HG03432 (cell line): ENCODE data around the gene MTFR1L.

ENCODE experiments used
- ATAC-seq: cut with Tn5 transposase; IDR thresholded peaks from one replicate; pipeline ENCODE4 v1.9.1; 2021; ENCODE audit warnings: mild to moderate bottlenecking, moderate library complexity; ENCODE audit not compliant: unreplicated experiment

Gene MTFR1L

GRCh38 chr1:25819491-25820246 is at the start of gene MTFR1L:
MTFR1L (plus strand) TSS chr1:25819954; CDS start chr1:25823105, 3,151 bp downstream.
- ATAC-seq = peak; percentile 84

DNA sequence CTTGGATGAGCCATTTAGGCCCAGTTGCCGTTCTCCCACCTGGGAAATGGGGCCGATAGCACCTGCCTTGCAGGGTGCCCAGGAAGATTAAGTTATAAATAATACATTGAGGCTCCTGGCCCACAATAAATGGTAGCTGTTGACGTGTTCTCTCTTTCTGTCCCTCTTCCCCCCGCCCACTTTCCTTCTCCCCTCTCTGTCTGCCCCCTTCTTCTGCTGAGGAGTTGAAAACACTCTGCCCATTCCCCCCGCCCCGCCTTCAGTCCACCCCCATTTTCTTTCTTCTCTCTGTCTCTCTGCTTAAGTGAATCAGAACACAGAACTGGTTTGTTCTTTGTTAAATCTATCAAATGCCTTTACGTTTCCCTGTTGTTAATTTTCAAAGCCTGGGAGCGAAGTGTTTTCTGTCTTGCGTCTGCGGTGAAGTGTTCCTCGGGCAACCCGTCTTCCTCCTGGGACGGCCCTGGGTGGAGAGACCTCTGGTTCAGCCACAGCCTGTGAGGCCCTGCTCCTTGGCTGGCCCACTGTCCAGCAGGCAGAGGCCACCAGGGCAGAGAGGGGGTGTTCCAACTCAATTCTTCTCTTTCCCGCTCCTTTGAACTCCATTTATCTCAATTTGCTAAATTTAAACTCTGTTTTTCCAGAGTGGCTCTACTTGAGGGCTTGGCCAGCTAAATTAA is 49.1 kb upstream of the MTFR1L start:
- ATAC-seq = no peak

DNA sequence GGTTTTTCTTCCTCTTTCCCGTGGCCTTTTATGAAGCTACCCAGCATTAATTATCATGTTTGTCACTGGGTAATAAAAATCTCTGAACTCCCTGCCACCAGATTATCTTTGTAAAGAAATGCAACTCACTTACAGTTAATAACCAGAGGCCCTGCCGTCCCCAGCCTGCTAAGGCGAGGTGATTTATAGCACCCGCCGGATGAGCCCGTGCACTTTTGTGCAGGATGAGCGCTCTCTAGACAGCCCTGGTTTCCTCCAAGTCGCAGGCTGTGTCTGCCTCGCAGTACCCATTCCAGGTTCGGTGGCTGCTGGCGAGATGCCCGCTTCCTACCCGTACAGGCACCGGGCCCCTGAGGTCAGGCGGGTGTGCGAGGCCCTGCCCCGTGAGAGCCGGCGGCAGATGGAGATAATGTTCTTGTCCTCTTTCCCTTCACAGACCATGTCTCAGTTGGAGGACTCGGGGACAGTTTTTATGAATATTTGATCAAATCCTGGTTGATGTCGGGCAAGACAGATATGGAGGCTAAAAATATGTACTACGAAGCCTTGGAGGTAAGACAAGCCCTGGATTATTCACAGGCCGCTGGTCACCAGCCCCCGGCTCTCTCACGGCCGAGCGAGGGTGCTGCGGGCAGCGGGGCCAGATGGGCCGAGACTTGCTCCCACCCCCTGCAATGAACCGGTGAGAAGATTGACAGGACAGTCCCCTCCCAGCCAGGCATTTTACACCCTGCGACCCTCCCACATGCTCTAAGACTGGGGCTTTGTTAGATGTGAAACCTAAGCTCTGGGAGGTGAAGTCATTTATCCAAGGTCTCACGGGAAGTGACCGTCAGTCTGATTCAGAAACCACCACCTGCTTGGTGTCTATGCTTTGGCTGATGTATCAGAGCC is 48.3 kb upstream of the MTFR1L start:
- no peak for ATAC-seq

DNA sequence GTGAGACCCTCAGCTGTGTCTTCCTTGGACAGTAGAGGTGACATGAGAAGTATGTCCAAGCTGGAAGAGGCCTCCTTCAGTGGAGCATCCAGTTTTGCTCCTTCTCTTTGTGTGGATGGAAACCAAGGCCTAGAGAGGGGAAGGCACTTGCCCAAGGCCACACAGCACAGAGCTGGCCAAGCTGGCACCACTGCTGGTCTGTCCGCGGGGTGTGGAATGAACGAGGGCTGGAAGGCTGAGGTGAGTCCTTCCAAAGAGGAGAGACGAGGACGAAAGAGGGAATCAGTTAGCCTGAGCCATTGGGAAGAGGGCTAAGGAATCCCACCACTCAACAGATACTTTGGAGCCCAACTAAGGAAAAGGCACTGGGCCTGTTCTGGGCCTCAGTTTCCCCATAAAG is 47.6 kb upstream of the MTFR1L start:
- ATAC-seq = no peak

GRCh38 chr1:25772692-25773245 is 47.0 kb upstream of the MTFR1L start:
- ATAC-seq = no peak

- no peak for ATAC-seq
Measured at GRCh38 chr1:25773441-25774125, 46.2 kb upstream of the MTFR1L start.

DNA sequence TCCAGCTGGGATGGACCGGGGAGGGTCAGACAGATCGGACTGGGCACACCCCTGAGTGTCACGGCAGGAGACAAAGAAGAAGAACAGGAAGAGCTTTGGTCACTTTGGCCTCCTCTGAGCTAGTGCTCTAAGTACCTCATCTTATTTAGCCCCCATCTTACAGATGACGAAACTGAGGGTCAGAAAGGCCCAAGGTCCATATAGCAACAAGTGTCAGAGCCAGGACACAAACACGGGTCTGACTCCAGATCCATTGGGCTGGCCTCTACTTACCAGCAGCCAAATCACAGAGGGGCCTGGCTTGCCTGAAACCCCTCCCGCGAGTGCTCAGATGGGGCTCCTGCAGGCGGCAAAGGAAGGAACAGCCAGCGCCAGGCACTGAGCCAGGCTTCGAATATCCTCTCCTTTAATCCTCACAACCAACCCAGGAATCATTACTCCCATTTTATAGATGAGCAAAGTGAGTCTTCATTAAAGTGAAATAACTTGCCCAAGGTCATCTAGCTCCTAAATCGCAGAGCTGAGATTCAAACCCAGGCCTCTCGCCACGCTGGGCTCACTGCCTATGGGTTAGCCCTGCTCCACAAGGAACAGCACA is 45.4 kb upstream of the MTFR1L start:
- no peak for ATAC-seq

DNA sequence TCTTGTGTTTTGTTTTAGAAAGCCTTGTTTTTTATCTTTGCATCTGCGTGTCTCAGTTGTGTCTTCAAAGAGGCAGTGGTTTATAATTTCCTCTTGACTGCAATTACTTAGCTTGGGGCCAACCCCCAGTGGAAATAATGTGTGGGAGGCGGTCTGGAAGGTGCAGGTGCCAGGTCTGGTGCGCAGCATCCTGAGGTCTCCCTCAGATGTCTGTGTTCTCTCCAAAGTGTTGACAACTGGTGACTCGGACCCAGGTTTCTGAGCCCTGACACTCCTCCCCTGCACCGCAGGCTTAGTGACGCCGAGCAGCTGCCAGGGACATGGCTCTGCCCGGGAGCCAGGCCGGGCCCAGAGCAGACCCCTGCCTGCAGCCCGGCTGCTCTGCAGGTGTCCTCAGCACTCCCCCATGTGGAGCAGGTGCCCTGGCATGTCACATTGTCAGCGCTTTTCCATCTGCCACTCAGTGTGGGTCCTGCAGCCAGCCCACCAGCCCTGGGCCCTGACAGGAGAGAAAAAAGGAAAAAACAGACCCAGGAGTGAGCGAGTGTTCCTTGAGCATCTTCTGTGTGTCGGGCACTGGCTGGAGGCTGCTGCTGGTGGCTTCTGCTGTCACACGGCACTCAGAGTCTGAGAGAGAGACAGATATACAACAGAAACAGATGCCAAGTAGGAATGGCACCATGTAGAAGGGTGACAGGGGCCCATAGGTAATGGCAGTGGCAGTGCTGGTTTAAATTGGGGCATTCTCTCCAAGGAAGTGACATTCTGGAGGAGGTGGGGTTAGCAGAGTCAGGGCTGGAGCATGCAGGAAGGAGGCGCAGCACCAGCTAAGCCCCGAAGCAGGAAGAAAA is 44.6 kb upstream of the MTFR1L start:
- no peak for ATAC-seq

DNA sequence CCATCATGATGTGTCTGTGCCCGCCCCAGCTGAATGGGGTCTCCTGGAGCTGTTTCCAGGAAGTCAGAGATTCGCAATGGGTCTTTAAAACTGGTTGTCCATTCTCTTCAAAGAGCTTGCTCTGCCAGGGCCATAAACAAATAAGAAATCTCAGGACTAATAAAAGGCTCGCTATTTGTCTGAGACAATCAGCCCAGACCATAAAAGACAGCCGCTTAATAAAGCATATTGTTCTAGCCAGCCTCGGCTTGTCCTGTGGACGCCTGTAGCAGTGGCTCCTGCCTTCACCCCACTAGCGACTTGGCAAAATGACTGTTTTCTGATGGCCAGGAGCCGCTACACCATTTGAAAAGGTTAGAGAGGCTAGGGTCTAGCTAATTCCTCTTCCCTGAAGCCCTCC is 40.4 kb upstream of the MTFR1L start:
- no peak for ATAC-seq

DNA sequence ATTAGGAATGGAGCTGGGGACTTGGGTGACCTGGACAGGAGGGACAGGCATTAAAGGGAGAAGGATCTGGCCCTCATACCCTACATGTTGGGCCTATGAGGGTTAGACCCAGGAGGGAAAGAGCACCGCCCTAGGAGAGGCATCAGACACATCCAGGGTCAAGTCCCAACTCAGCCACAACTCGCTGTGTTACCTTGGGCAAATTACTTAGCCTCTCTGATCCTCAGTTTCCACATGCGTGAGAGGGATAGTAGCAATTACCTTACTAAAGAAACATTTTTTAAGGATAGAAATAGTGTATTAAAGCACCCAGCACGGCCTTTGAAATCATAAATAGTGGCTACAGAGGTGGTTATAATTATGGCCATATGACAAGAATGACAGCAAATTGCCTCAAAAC is 39.9 kb upstream of the MTFR1L start:
- ATAC-seq = no peak

DNA sequence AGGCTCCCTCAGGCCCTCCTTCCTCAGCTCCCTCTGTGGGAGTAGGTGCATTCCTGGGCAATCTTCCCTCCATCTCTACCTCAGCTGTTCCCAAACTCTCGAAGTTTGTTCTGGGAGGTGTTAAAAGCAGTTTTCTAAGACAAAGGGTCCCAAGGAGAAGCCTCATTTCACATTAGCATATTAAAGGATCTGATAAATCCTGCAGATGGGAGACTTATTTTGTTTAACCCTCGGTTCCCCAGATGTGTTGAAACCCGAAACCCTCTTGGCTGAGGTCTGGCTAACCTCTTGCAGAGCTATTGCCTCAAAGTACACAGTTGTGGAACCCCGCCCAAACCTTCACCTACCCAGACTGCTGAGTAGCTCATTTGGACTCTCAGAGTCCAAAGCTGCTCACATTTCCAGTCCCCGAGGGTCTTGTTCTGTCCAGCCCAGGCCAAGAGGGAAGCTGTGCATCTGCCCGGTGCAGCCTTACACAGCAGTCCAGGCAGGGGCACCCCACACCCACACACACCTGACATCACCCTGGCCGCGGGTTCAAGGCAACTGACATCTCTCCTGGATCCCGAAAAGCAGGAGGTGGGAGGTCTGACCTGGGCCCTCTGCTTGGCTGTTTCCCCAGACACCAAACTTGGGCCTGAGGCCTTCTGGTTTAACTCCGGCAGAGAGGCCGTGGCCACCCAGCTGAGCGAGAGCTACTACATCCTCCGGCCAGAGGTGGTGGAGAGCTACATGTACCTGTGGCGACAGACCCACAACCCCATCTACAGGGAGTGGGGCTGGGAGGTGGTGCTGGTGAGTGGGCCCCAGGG is 39.2 kb upstream of the MTFR1L start:
- no peak for ATAC-seq

DNA sequence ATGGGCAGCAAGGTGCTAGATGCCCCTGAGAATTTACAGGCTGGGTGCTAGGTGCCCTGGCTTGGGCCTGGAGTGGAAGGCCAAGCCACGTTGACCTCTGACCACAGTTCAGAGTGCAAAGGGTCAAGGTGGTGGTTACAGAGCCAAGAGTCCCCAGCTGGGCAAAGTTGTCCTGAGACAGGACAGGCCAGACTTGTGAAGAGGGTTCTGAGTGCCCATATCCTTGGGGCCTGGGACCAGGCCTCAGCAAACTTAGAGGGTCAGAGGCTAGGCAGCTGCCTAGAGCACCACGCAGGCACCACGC is 38.7 kb upstream of the MTFR1L start:
- ATAC-seq = no peak

GRCh38 chr1:25782608-25783201 is 37.0 kb upstream of the MTFR1L start:
- no peak for ATAC-seq

DNA sequence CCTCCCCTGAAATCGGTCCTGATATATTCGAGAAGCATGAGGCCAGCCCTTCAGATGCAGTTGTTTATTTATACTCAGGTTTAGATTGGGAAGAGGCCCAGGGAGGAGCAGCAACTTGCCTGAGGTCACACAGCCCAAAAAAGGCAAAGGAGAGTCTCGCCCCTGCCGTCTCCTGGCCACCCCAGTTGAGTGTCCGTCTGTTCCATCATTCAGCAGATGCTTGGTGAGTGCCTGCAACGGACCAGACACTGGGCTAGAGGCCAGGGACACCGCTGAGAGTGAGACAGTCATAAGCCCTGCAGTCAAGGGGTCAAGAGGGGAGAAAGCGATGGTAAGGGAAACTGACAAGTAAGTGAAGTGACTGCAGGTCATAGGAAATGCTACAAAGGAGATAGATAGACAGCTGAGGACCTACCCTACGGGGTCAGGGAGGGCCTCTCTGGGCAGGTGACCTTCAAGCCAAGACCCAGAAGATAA is 35.1 kb upstream of the MTFR1L start:
- ATAC-seq = no peak

- no peak for ATAC-seq
Measured at GRCh38 chr1:25785333-25786067, 34.3 kb upstream of the MTFR1L start.

- ATAC-seq = no peak
Measured at GRCh38 chr1:25786887-25787759, 32.6 kb upstream of the MTFR1L start.
